Thoracic aorta (tissue), 2 donors: ENCODE measurements around the gene COL15A1. TPM values are rescaled to one million over a fixed set of nuclear protein-coding genes. Genes with fewer than 3 reads are reported as not detected.
A peak's percentile ranks its signal among the peaks of the same experiment; 100 is the strongest.

Experiments
- ATAC-seq: fragments of 150-250 bp; one replicate; pipeline ENCODE4 v1.8.0; 2017; ENCODE audit warnings: low read depth; ENCODE audit not compliant: insufficient number of reproducible peaks, low FRiP score
- DNase-seq: peaks from one replicate; pipeline ENCODE4 v3.0.0-alpha.2; 2020; ENCODE audit warnings: low spot score
- H3K27ac ChIP-seq, 2 donors: fragments of 200-600 bp; sonication (generic); 1 replicate in 1 of 2; 2 replicates in 1 of 2; pipeline ENCODE4 v1.5.1; 2016; ENCODE audit warnings: mild to moderate bottlenecking in 2 of 2, moderate library complexity in 2 of 2
- H3K27me3 ChIP-seq: fragments of 200-600 bp; sonication (generic); replicated peaks from 2 replicates; pipeline ENCODE4 v1.6.0; 2016; ENCODE audit warnings: mild to moderate bottlenecking; ENCODE audit not compliant: insufficient read depth
- H3K36me3 ChIP-seq: fragments of 200-600 bp; sonication (generic); one replicate; pipeline ENCODE4 v1.5.1; 2016
- H3K4me1 ChIP-seq, 2 donors: fragments of 200-600 bp; sonication (generic); 1 replicate in 1 of 2; 2 replicates in 1 of 2; pipeline versions ENCODE4 v1.5.1 to v1.6.0; 2016; ENCODE audit warnings: low read depth in 2 of 2, mild to moderate bottlenecking in 1 of 2; ENCODE audit not compliant: control insufficient read depth in 1 of 2
- H3K4me3 ChIP-seq: fragments of 200-600 bp; sonication (generic); 2 replicates; pipeline ENCODE4 v1.5.1; 2016; ENCODE audit warnings: mild to moderate bottlenecking
- H3K9me3 ChIP-seq: fragments of 200-600 bp; sonication (generic); 2 replicates; pipeline ENCODE4 v1.5.1; 2016
- total RNA-seq, 2 donors: library from RNA; depleted of rRNA; stranded (reverse); fragments of >200 nt; gene quantifications; one replicate each; pipeline versions ENCODE4 v1.1.0 to v1.2.3, GENCODE V29; 2016
- TF ChIP-seq, protein P1 (sequence below): fragments of 200-600 bp; sonication (generic); IDR thresholded peaks from one replicate; pipeline ENCODE4 v1.5.1; 2019; ENCODE audit warnings: antibody characterized with exemption

Gene COL15A1
- total RNA-seq, 2 donors from 2014 or later = 23.3 to 70.4 TPM

- TF ChIP-seq, protein P1, sequence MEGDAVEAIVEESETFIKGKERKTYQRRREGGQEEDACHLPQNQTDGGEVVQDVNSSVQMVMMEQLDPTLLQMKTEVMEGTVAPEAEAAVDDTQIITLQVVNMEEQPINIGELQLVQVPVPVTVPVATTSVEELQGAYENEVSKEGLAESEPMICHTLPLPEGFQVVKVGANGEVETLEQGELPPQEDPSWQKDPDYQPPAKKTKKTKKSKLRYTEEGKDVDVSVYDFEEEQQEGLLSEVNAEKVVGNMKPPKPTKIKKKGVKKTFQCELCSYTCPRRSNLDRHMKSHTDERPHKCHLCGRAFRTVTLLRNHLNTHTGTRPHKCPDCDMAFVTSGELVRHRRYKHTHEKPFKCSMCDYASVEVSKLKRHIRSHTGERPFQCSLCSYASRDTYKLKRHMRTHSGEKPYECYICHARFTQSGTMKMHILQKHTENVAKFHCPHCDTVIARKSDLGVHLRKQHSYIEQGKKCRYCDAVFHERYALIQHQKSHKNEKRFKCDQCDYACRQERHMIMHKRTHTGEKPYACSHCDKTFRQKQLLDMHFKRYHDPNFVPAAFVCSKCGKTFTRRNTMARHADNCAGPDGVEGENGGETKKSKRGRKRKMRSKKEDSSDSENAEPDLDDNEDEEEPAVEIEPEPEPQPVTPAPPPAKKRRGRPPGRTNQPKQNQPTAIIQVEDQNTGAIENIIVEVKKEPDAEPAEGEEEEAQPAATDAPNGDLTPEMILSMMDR = no peak
- Histone ChIP-seq H3K27me3 (no peaks in the 10 kb centered on the region), H3K27ac (peak overlapping the region in 1 of 2 donors; percentile 29), H3K4me1 (peaks cover 0 to 3% of the 10 kb centered on the region in 2 donors), H3K36me3 (peaks cover 5% of the 10 kb centered on the region), H3K9me3 (no peaks in the 10 kb centered on the region), H3K4me3 (no peak overlapping the region)
- no peak for ATAC-seq
- no peak for DNase-seq
Observed at GRCh38 chr9:99040251-99040900, 96.7 kb downstream of the COL15A1 start.

DNA sequence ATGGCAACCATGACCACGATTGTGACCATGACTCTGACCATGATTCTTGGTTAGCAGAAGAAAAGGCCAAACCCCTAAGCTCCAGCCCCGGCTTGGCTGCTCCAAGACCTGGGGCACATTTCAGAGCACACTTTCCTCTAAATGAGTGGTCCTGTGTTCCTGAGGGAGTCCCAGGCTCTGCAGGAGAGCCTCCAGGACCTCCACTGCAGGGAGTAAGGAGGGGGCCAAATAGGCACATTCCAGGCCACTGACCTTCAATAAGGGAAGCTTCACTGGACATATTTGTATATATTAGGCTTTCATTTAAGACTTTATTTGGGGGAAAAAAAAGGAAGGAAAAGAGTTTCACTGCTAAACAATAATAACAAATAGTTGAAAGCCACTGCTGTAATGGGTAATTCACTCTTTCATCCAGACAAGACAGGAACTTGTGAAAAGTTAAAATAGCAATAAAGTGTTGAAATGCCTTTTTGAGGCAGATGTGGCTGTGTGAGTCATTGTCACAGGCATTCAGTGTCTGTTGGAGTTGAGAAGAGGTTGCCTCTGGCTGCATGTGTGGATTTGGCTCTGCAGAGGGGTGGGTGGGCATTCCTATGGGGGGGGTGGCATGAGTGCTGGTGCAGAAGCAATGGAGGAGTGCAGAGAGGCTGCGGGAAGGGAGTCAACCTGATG lies 97.3 kb downstream of the COL15A1 start:
- H3K36me3 ChIP-seq = peaks cover under 1% of the 10 kb centered on the region
- H3K4me3 ChIP-seq = no peak overlapping the region
- no peak for DNase-seq
- H3K27me3 ChIP-seq = no peaks in the 10 kb centered on the region
- no peak for ATAC-seq
- TF ChIP-seq, protein P1 = no peak
- H3K4me1 ChIP-seq = peaks cover 0 to 3% of the 10 kb centered on the region in 2 donors
- H3K9me3 ChIP-seq = no peaks in the 10 kb centered on the region
- peak overlapping the region in 1 of 2 donors; percentile 29 for H3K27ac ChIP-seq

GRCh38 chr9:99041618-99042017 lies 97.9 kb downstream of the COL15A1 start:
- Histone ChIP-seq H3K36me3 (no peaks in the 10 kb centered on the region), H3K4me3 (no peak overlapping the region), H3K27me3 (no peaks in the 10 kb centered on the region), H3K9me3 (no peaks in the 10 kb centered on the region), H3K27ac (no peak overlapping the region), H3K4me1 (peaks cover 0 to 3% of the 10 kb centered on the region in 2 donors)
- TF ChIP-seq, protein P1 = no peak
- ATAC-seq = no peak
- DNase-seq = no peak

DNA sequence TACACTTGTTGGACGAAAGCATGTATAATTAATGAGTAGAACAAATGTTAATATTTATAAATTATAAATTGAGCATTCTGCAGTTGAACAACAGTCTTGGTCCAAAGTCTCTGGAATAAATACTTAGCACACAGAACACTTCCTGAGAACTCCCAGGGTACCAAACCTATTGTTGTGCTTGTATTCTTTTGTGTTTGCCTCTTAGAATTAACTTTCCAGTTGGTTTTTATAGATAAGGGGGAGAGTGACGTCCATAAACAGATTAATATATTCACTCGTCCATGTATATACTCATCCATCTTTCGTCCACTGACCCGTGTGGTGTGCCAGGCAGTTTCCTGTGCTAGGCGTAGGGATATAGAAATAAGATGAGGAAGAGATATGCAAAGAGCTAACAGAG lies 98.9 kb downstream of the COL15A1 start:
- DNase-seq = no peak
- no peak overlapping the region for H3K27ac ChIP-seq
- H3K9me3 ChIP-seq = no peaks in the 10 kb centered on the region
- H3K4me1 ChIP-seq = peaks cover 0 to 3% of the 10 kb centered on the region in 2 donors
- H3K4me3 ChIP-seq = no peak overlapping the region
- no peak for ATAC-seq
- TF ChIP-seq, protein P1 = no peak
- H3K36me3 ChIP-seq = no peaks in the 10 kb centered on the region
- no peaks in the 10 kb centered on the region for H3K27me3 ChIP-seq

DNA sequence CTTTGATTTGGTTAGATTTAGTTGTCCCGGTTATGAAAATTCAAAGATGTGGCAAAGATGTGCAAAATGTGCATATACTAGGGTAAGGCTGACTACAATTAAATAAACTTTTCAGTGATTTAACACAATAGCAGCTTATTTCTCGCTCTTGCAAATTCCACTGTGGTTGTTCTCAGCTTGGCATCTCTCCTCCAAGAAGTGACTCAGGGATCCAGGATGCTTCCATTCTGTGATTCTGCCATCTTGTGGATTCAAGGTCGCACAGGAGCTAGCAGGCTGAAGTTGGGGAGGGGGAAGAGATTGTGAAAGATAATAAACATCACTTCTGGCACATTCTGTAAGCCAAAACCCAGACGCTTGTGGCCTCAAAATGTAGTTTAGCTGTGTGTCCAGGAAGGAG lies 101.1 kb downstream of the COL15A1 start:
- Histone ChIP-seq H3K4me3 (no peak overlapping the region), H3K27me3 (no peaks in the 10 kb centered on the region), H3K36me3 (no peaks in the 10 kb centered on the region), H3K27ac (no peak overlapping the region), H3K9me3 (no peaks in the 10 kb centered on the region), H3K4me1 (peaks cover 0 to 3% of the 10 kb centered on the region in 2 donors)
- no peak for DNase-seq
- TF ChIP-seq, protein P1 = no peak
- no peak for ATAC-seq
